HG03045 (cell line): ENCODE data around the gene SPA17.

Experiments
- ATAC-seq: cut with Tn5 transposase; IDR thresholded peaks from one replicate; pipeline ENCODE4 v1.9.1; 2021; ENCODE audit warnings: mild to moderate bottlenecking, moderate library complexity; ENCODE audit not compliant: unreplicated experiment

The SPA17 gene

GRCh38 chr11:124661553-124661952, 12.2 kb upstream of the SPA17 start:
- no peak for ATAC-seq

- no peak for ATAC-seq
Measured at GRCh38 chr11:124662106-124662505, 11.6 kb upstream of the SPA17 start.

DNA sequence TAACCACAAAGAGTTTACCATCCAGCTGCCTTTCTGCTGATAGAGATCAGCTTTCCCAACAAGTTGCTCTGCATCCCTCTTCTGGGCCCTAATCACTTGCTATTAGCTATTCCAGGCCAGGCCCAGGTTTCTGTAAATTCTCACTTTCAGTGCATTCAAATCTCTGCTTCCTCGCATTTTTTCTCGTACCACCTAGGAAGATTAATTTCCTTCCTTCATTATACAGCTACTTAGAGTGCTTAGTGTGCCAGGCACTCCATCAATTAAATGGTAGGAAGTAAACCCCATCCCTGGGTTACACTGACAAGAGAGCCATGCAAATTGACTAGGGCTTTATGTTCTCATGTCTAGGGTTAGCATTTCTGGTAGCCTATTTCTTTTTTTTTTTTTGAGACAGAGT, 9.8 kb upstream of the SPA17 start:
- ATAC-seq, result no peak

DNA sequence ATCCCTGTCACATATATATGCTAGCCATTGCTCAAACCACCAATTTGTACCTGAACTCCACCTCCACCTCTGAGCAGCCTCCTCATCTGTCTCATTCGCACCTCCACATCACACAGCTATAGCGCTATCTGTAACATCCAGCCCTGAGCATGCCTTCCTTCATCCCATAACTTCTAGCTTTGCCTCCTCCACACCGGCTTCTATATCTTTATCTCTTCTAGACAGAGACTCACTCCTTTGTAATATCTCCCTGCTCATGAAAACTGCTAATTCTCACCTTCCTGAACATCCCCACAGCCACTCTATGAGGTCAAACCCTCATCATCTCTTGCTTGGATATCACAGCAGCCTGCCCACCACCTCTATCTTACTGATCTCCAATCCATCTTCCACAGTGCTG, 6.1 kb upstream of the SPA17 start:
- no peak for ATAC-seq

GRCh38 chr11:124669193-124669592, 4.5 kb upstream of the SPA17 start:
- no peak for ATAC-seq

- no peak for ATAC-seq
Measured at GRCh38 chr11:124670732-124671131, 3.0 kb upstream of the SPA17 start.

GRCh38 chr11:124672536-124673215, 1.0 kb upstream of the SPA17 start:
- no peak for ATAC-seq

- no peak for ATAC-seq
Measured at GRCh38 chr11:124674168-124674517, 439 bp downstream of the SPA17 start.

- no peak for ATAC-seq
Measured at GRCh38 chr11:124674571-124674970, 867 bp downstream of the SPA17 start.

- no peak for ATAC-seq
Measured at GRCh38 chr11:124676386-124676785, 2.7 kb downstream of the SPA17 start.

DNA sequence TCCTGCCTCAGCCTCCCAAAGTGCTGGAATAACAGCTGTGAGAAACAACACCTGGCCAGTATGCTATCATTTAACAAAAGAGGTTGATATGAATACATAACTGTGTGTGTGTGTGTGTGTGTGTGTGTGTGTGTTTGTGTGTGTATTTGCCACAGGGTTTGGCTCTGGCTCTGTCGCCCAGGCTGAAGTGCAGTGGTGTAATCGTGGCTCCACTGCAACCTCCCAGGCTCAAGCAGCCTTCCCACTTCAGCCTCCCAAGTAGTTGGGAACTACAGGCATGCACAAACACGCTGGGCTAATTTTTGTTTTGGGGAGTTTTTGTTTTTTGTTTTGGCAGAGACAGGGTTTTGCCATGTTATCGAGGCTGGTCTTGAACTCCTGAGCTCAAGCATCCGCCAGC, 4.7 kb downstream of the SPA17 start:
- no peak for ATAC-seq

GRCh38 chr11:124681421-124681820, 7.7 kb downstream of the SPA17 start:
- no peak for ATAC-seq

DNA sequence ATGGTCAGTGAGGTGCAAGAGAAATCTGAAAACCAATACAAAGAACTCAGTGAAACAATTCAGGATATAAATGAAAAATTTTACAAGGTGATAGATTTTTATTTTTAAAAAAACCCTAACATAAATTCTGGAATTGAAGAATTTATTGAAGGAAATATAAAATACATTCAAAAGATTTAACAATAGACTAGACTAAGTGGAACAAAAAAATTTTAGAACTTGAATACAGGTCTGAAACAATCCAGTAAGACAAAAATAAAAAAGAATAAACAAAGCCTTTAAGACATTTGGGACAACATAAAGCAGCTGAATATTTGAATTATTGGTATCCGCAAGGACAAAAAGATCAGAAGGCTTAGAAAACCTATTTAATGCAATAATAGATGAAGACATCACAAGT, 8.7 kb downstream of the SPA17 start:
- ATAC-seq, result no peak

DNA sequence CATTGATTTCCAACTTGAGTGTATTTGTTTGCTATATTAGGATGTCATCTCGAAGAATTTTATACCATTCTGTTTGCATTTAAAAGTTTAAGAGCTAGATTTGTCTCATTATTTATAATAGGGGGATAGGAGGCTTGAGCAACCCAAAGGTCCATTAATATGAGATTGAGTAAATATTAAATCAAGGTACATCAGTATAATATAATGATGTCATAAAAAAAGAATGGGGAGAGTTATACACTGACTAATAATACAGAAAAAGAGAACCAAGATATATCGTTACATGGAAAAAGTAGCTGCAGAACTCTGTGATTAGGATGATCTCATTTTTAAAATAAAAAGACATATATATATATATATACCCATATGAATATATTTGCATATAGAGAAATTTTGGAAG, 19.4 kb downstream of the SPA17 start:
- no peak for ATAC-seq

GRCh38 chr11:124699547-124699946, 25.8 kb downstream of the SPA17 start:
- ATAC-seq, result no peak

GRCh38 chr11:124700028-124700427, 26.3 kb downstream of the SPA17 start:
- ATAC-seq, result no peak

GRCh38 chr11:124707829-124708228, 34.1 kb downstream of the SPA17 start:
- no peak for ATAC-seq

DNA sequence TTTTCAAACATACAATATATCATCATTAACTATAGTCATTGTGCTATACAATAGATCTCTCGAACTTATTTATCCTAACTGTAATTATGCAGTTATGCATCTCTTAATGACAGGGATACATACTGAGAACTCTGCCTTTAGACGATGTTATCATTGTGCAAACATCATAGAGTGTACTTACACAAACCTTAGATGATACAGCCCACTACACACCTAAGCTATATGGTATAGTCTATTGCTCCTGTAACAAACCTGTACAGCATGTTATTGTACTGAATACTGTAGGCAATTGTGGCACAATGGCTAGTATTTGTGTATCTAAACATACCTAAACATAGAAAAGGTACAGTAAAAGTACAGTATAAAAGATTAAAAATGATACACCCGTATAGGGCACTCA, 38.7 kb downstream of the SPA17 start:
- no peak for ATAC-seq

- no peak for ATAC-seq
Measured at GRCh38 chr11:124716591-124716990, 42.9 kb downstream of the SPA17 start.

DNA sequence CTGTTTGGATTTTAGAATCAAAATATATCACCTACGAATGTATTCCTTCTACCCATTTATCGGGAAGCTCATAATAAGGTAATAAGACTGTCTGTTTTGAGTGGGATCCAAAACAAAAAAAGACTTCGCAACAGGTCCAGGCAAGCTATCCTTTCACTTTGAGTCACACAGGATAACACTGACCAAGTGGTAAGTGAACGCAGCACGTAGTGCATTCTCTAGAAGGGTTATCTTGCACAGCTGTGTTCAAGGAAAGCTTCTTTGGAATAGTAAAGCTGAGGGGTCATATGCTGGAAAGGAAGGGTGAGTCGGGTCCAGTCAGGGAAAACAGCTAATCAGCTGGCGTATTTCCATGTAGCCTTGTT, 43.7 kb downstream of the SPA17 start:
- ATAC-seq, result no peak

DNA sequence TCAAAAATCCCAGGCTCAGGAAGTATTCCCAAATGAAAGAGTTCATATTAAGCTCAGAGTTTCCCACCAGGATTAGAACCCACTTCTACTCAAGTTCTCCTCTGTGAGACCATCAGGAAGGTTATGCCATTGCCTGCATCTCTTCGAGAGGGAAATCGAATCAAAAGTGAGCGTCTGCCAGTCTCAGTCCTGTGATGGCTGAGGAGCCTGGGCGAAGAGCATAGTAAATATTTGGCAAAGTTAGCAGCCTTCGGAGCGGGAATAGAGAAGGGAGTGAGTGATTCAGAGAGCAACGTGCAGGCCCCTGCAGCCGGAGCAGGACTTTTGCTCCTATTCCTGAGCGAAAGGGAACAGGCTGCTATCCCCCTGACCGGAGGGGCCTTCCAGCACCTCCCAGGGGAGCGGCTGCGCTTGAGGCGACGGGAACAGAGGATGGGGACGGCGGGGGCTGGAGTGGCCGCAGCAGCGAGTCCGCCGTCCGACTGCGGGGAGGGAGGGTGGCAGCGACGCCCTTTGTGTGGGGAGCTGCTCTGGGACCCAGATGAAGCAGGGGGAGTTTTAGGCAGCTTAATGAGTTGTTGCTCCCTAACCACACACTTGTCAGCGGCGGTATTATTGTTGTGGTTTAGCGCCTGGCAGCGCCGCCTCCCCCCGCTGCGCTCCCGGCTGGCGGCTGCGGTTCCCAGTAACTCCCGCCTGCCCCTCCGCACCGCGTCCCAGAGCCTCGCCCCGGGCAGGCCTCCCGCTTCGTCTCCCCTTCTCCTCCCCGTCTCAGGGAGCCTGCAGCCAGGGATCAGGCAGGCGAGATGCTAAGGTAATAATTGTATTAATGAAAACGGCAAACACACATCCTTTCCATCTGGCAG, 44.3 kb downstream of the SPA17 start:
- no peak for ATAC-seq

DNA sequence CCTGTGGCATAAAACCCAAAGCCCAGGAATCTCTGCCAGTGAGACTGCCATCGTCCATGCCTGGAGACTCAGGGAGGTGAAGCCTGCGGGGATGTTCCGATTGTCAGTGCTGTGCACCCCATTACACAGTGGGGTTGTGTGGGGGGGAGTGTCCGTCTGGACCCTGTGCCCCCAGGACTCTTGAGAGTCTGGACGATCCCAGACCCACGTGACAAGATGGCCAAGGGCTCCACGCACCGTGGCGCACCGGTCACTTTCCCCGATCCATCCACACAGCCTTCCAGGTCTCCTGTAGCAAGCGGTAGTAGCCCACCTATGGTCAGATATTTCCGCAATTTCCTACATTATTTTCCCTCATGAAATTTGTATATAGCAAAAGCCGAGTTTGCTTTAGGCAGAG, 45.1 kb downstream of the SPA17 start:
- ATAC-seq, result no peak

DNA sequence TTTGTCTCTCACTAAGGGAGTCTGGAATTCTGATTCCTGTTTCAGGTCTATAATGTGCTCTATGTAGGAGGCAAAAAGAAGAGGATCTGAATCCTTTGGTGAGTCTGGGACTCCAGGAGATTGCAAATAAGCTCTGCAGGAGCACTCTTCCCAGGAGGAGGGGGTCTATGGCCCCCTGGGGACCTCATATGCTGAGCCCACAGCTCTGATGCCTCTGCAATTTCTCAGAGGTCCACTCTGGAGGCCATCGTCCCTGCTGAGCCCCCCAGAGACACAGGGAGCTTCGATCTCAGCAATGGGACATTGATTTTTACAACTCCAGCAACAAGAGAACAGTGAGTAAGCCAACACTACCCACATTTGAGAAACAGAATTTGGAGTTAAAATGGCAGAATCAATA, 45.8 kb downstream of the SPA17 start:
- no peak for ATAC-seq
